Calu3 (cell line): ENCODE measurements around the gene LAMB4. TPM values are rescaled to one million over a fixed set of nuclear protein-coding genes. Genes with fewer than 3 reads are reported as not detected.

Source experiments
- BruUV-seq: library from RNA; stranded (reverse); fragments of 400-500 nt; replicated peaks from 2 replicates; lab custom pipeline; 2021; lab: Mats Ljungman, UMichigan
- CTCF ChIA-PET: fragments of 300-600 bp; sonication (Branson Sonifier 250); formaldehyde crosslinking; loops from one replicate; lab custom pipeline; 2022; ENCODE audit warnings: antibody characterized with exemption; lab: Charles Lee
- DNase-seq: peaks from one replicate; pipeline ENCODE4 v3.0.0; 2022
- H3K27ac Mint-ChIP-seq: one replicate; pipeline ENCODE4 v1.8.0; 2022; ENCODE audit warnings: mixed read lengths; ENCODE audit not compliant: unreplicated experiment
- H3K27me3 Mint-ChIP-seq: one replicate; pipeline ENCODE4 v1.8.0; 2022; ENCODE audit warnings: mixed read lengths; ENCODE audit not compliant: unreplicated experiment
- H3K36me3 Mint-ChIP-seq: one replicate; pipeline ENCODE4 v1.8.0; 2022; ENCODE audit warnings: mild to moderate bottlenecking, moderate library complexity, mixed read lengths; ENCODE audit not compliant: insufficient read depth, unreplicated experiment
- H3K4me1 Mint-ChIP-seq: one replicate; pipeline ENCODE4 v1.8.0; 2022; ENCODE audit warnings: mild to moderate bottlenecking, low read depth, mixed read lengths; ENCODE audit not compliant: unreplicated experiment
- H3K4me3 Mint-ChIP-seq: one replicate; pipeline ENCODE4 v1.8.0; 2022; ENCODE audit warnings: mild to moderate bottlenecking, low read depth, moderate library complexity, mixed read lengths; ENCODE audit not compliant: unreplicated experiment
- H3K9me3 Mint-ChIP-seq: one replicate; pipeline ENCODE4 v1.8.0; 2022; ENCODE audit warnings: low read depth, mixed read lengths; ENCODE audit not compliant: unreplicated experiment
- CTCF ChIP-seq: fragments of 200-600 bp; IDR thresholded peaks from one replicate; pipeline ENCODE4 v1.8.0; 2022; ENCODE audit warnings: antibody characterized with exemption; ENCODE audit not compliant: unreplicated experiment
- intact Hi-C: fragments of 100-400 bp; cut with micrococcal nuclease; formaldehyde crosslinking; loops from one replicate; pipeline ENCODE4 v1.10.0; 2022; ENCODE audit not compliant: unreplicated experiment
- total RNA-seq: library from RNA; stranded (reverse); gene quantifications from 2 replicates; pipeline ENCODE4 v1.2.3, GENCODE V29; 2022

Gene LAMB4
- total RNA-seq, 1 experiment from 2014 or later = not detected

GRCh38 chr7:108027239-108027638, 102.9 kb downstream of the LAMB4 start:
- TF ChIP-seq CTCF = no peak
- DNase-seq = no peak
- peaks cover 16% of the 10 kb centered on the region for H3K4me1 Mint-ChIP-seq
- intact Hi-C loops = no loop called here
- CTCF ChIA-PET = no interaction called here
- no TSS peak for BruUV-seq
- no peak overlapping the region for H3K27ac Mint-ChIP-seq
- H3K9me3 Mint-ChIP-seq = no peaks in the 10 kb centered on the region
- H3K27me3 Mint-ChIP-seq = no peaks in the 10 kb centered on the region
- H3K36me3 Mint-ChIP-seq = peaks cover 4% of the 10 kb centered on the region
- no peak overlapping the region for H3K4me3 Mint-ChIP-seq

- no peak overlapping the region for H3K4me3 Mint-ChIP-seq
- no peak for DNase-seq
- CTCF ChIA-PET = no interaction called here
- H3K27me3 Mint-ChIP-seq = no peaks in the 10 kb centered on the region
- H3K36me3 Mint-ChIP-seq = peaks cover 4% of the 10 kb centered on the region
- no TSS peak for BruUV-seq
- no peak for TF ChIP-seq CTCF
- H3K4me1 Mint-ChIP-seq = peaks cover 16% of the 10 kb centered on the region
- H3K27ac Mint-ChIP-seq = no peak overlapping the region
- intact Hi-C loops = no loop called here
- H3K9me3 Mint-ChIP-seq = no peaks in the 10 kb centered on the region
Measured at GRCh38 chr7:108026647-108027046, 103.5 kb downstream of the LAMB4 start.

- BruUV-seq = no TSS peak
Measured at GRCh38 chr7:108026116-108026515, 104.0 kb downstream of the LAMB4 start.

GRCh38 chr7:108024538-108024937, 105.6 kb downstream of the LAMB4 start:
- BruUV-seq = no TSS peak
- no peak for TF ChIP-seq CTCF
- no peak overlapping the region for H3K27ac Mint-ChIP-seq
- peaks cover 9% of the 10 kb centered on the region for H3K4me1 Mint-ChIP-seq
- DNase-seq = no peak
- intact Hi-C loops = no loop called here
- H3K4me3 Mint-ChIP-seq = no peak overlapping the region
- CTCF ChIA-PET = no interaction called here
- no peaks in the 10 kb centered on the region for H3K9me3 Mint-ChIP-seq
- peaks cover 3% of the 10 kb centered on the region for H3K36me3 Mint-ChIP-seq
- H3K27me3 Mint-ChIP-seq = no peaks in the 10 kb centered on the region

More at GRCh38 chr7:108026116-108026515, 104.0 kb downstream of the LAMB4 start:
- H3K4me3 Mint-ChIP-seq = no peak overlapping the region
- no peaks in the 10 kb centered on the region for H3K9me3 Mint-ChIP-seq
- intact Hi-C loops = no loop called here
- H3K27ac Mint-ChIP-seq = no peak overlapping the region
- DNase-seq = no peak
- H3K36me3 Mint-ChIP-seq = peaks cover 4% of the 10 kb centered on the region
- no peaks in the 10 kb centered on the region for H3K27me3 Mint-ChIP-seq
- CTCF ChIA-PET = no interaction called here
- TF ChIP-seq CTCF = no peak
- H3K4me1 Mint-ChIP-seq = peaks cover 16% of the 10 kb centered on the region
